ENCODE data around the gene SLC35F3.

DNA sequence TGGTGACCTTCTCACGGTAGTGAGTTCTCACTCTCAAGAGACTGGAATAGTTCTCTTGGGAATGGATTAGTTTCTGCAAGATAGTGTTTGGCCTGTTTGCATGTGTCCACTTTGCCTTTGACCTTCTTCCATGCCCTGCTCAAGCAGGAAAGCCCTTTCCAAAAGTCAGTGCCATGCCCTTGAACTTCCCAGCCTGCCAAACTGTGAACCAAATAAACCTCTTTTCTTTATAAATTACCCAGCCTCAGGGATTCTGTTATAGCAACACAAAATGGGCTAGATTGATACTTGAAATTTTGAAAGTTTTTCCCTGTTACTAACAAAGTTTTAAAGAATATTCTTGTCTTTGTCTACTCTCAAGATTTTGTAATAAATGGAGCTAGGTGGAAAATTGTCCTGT is 139.6 kb downstream of the SLC35F3 start:
- TF ChIP-seq, protein P1, sequence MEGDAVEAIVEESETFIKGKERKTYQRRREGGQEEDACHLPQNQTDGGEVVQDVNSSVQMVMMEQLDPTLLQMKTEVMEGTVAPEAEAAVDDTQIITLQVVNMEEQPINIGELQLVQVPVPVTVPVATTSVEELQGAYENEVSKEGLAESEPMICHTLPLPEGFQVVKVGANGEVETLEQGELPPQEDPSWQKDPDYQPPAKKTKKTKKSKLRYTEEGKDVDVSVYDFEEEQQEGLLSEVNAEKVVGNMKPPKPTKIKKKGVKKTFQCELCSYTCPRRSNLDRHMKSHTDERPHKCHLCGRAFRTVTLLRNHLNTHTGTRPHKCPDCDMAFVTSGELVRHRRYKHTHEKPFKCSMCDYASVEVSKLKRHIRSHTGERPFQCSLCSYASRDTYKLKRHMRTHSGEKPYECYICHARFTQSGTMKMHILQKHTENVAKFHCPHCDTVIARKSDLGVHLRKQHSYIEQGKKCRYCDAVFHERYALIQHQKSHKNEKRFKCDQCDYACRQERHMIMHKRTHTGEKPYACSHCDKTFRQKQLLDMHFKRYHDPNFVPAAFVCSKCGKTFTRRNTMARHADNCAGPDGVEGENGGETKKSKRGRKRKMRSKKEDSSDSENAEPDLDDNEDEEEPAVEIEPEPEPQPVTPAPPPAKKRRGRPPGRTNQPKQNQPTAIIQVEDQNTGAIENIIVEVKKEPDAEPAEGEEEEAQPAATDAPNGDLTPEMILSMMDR (conservative IDR thresholded peaks at IDR 0.05; ENCODE audit: low read depth, low read length), result no peak
- TF ChIP-seq EZH2 (IDR thresholded peaks at IDR 0.05; ENCODE audit: borderline replicate concordance, low read depth, low read length, poor library complexity, severe bottlenecking), result no peak
